ENCODE measurements around the gene CD37.
"Not testable (repeated sequence)": the region's sequence is repeated elsewhere in the genome, so short reads cannot be mapped to it uniquely, and the experiment has no call there.

Gene CD37

DNA sequence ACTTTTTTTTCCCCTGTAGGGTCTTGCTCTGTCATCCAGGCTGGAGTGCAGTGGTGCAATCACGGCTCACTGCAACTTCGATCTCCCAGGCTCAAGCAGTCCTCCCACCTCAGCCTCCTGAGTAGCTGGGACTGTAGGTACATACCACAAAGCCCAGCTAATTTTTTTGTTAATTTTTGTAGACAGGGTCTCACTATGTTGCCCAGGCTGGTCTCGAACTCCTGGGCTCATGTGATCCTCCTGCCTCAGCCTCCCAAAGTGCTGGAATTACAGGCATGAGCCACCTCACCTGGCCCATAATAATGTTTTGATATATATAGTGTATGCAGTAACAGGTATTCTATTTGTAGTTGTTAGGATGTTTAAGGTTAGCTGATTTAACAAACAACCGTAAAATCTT lies 4.0 kb upstream of the CD37 start:
- DNase-seq = not testable (repeated sequence)

- peak; percentile 15 for DNase-seq
Observed at GRCh38 chr19:49331616-49332055, 3.6 kb upstream of the CD37 start.

GRCh38 chr19:49332691-49333417 lies 2.4 kb upstream of the CD37 start:
- not testable (repeated sequence) for DNase-seq

DNA sequence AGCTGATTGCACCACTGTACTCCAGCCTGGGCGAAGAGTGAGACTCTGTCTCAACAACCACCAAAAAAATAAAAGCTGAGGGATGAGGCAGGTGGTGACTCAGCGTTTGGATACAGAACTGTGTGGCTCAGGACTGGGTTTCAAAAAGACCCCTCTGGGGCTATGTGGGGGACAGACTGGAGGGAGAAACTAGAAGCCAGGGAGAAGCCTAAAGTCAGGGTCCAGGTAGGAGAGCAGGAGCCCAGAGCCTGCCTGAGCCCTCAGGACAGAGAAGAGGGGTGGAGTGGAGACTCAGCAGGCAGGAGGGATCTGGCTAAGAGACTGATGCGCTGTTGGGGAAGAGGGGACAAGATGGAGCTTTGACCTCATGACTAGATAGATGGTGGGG lies 1.8 kb upstream of the CD37 start:
- no peak for DNase-seq

GRCh38 chr19:49333811-49334288 lies 1.4 kb upstream of the CD37 start:
- no peak for DNase-seq

GRCh38 chr19:49335784-49336481 lies 727 bp downstream of the CD37 start:
- no peak for DNase-seq

- DNase-seq = no peak
Observed at GRCh38 chr19:49336482-49337266, 1.5 kb downstream of the CD37 start.

DNA sequence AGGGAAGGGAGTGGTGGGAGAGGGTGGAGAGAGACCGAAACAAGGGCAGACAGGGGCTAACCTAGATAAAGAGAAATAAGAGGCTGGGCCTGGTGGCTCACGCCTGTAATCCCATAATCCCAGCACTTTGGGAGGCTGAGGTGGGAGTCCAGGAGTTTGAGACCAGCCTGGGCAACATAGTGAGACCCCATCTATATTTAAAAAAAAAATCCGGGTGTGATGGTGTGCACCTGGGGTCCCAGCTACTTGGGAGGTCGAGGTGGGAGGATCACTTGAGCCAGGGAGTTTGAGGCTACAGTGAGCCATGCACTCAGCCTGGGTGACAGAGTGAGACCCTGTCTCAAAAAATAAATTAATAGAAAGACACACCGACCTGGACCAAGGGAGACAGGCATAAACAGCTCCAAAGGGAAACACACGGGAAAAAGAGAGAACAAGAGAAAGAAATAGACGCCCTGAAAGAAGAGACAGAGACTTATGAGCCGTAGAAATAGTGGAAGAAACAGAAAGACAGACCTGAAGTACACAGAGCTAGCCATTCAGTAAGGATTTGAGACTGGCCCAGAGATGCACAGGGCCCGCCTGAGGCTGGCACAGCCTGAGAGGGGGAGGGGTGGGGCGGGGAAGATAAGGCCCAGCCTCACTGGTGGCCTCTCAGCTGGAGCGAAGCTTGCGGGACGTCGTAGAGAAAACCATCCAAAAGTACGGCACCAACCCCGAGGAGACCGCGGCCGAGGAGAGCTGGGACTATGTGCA lies 2.2 kb downstream of the CD37 start:
- DNase-seq = no peak

DNA sequence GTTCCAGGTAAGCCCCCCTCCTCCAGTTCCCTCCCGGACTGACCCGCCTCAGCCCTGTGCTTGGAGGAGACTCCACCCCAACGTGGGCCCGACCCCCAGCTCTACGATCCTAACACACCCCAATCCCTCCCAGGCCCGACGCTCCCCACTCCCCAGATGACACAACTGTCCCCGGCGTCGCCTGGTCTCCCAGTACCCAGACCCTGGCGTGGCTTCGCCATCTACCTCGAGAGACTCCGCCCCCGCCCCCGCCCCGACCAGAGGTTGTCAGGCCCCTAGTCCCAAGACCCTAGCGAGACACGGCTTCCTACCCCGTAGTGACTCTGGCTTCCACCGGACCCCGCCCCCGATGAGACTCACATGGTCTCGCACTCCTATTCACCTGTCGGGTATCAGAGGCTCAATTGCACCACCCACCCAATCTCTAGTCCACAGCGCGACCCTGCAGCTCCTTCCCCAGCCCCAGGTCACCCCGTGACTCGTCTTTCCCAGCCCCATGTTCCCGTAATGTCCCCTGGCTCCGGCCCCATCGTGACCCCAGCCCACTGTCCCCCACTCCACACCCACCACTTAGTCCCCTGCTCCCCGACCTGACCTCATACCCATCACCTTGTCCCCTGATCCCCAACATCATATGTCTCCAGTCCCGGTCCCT lies 2.9 kb downstream of the CD37 start:
- DNase-seq = no peak

DNA sequence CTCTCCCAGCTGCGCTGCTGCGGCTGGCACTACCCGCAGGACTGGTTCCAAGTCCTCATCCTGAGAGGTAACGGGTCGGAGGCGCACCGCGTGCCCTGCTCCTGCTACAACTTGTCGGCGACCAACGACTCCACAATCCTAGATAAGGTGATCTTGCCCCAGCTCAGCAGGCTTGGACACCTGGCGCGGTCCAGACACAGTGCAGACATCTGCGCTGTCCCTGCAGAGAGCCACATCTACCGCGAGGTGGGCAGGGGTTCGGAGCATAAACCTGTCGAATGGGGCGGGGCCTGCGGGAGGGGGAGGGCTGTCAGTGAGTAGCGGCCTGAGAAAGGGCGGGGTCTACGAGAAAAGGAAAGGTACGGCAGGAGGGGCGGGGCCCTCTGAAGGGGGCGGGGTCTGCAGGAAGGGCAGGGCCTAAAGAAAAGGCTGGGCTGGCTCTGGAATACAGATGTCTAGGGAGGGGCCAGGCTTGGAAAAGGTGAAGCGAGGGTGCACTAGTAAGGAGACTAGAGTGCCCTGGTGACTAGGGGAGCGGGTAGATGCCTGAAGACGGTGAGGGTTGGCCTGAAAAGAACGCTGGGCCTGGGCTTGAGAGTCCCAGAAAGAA lies 3.6 kb downstream of the CD37 start:
- DNase-seq = no peak

DNA sequence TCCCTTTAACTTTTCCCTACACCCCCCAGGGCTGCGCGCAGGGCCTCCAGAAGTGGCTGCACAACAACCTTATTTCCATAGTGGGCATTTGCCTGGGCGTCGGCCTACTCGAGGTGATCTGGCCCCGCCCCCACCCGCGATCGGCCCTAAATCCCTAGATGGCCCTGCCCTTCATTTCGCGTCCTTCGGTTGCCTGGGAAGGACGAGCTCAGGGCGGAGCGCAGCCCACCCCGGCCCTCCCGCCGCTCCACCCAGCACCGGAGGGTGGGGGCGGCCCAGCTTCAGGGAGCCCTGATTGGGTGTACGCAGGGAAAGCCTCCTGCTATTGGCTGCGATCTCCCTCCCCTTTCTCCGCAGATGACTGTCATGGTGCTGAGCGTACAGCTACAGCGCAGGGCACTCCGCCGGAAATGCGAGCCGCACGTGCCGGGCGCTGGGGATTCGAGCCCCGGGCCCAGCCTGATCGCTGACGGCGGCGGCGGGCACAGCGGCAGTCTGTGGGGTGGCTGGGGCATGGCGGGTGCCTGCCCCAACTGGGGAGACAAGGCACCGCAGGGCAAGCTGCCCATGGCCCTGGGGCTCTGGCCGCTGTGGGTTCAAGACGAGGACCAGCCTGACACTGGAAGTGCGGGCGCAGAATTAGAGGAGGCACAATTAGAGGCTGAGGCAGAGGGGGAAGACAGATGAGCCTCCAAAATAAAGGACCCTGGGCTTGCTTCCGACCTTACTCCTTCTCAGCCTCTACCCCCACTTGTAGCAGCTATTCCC lies 4.3 kb downstream of the CD37 start:
- DNase-seq = no peak

DNA sequence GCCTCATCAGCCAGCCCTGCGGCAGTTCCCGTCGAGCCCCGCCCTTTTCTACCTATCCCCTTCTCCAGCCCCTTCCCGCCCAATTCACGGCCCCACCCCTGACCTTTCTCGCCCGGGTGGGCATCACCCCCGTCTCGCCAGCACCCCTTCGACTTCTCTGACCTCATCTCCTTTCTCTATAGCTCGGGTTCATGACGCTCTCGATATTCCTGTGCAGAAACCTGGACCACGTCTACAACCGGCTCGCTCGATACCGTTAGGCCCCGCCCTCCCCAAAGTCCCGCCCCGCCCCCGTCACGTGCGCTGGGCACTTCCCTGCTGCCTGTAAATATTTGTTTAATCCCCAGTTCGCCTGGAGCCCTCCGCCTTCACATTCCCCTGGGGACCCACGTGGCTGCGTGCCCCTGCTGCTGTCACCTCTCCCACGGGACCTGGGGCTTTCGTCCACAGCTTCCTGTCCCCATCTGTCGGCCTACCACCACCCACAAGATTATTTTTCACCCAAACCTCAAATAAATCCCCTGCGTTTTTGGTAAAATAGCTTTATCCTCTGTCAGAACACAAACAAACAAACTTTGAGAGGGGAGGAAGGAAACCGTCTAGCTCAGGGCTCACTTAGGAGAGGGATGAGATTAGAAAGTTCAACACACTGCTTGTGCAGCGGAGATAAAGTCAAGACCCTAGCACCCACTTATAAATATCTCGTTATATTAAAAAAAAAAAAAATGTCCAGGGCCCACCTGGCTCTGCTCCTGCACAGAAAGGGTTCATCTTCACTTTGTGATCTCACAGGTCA lies 5.1 kb downstream of the CD37 start:
- no peak for DNase-seq

DNA sequence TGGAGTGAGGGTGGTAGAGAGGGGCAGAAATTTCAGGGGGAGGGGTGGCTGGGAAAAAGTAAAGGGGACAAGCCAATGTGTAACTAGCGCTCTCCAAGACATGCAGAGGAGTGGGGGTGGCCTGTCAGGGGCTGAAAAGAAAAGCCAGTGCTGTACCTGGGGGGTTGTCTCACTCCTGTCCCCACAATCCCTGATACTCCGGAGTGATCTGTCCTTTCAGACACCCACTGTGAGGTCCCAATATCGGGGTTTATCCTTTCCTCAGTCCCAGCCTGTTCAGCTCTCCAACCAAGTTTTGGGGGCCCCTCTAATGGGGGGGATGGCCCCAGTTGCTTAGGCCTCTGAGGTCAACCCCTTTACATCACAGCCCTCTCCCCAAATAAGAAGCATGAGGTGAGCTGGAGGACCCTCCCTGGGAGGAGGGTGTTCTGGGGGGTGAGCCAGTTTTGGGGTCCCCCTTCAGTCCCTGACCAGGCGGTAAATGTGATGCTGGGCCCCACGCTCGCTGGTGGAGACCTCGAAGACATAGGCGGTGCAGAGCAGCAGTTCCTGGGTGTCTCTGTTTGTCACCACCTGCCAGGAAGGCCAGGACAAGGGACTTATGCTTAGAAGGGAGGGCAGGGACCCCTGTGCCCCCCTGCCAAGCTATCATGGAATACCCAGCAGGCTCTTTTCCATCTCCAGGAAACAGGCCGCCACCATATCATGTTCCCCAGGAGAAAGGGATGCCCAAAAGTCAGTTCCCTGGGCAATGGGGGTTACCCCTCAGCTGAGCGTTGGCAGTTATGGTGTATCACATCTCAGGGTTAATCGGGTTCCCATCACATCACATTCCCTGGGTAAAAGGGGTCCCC lies 5.9 kb downstream of the CD37 start:
- DNase-seq = no peak

DNA sequence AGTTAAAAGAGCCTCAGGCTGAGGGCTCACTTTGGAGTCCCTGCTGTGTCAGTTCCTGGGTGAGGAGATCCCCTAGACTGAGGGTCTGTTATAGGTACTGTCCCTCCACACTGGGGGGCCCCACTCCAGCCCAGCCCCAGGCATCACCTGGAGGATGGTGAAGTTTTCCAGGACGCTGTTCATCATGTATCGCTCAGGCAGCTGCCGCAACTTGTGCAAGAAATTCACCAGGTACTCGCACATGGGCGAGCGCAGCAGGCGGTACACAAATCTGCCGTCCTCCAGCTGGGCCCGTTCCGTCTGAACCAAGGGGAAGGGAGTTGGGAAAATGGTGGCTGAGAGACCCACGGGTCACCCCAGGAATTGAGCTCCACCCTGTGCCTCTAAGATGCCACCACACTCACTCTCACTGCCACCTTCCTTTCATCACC lies 7.1 kb downstream of the CD37 start:
- no peak for DNase-seq

DNA sequence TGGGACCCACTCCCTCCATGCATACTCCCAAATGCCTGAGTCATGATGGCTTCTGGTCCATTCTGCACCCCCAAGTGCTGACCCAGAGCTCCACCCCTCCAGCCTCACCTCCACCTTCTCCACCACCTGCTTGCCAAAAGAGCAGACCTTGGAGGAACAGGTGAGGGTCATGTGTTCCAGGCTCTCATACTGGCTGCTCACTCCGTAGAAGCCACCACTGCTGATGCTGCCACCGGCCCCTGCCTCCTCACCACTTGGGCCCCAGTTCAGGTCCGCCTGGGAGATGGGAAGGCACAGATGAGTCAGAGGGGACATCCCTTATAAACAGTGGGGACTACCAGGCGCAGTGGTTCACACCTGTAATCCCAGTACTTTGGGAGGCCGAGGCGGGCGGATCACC lies 7.9 kb downstream of the CD37 start:
- DNase-seq = no peak

DNA sequence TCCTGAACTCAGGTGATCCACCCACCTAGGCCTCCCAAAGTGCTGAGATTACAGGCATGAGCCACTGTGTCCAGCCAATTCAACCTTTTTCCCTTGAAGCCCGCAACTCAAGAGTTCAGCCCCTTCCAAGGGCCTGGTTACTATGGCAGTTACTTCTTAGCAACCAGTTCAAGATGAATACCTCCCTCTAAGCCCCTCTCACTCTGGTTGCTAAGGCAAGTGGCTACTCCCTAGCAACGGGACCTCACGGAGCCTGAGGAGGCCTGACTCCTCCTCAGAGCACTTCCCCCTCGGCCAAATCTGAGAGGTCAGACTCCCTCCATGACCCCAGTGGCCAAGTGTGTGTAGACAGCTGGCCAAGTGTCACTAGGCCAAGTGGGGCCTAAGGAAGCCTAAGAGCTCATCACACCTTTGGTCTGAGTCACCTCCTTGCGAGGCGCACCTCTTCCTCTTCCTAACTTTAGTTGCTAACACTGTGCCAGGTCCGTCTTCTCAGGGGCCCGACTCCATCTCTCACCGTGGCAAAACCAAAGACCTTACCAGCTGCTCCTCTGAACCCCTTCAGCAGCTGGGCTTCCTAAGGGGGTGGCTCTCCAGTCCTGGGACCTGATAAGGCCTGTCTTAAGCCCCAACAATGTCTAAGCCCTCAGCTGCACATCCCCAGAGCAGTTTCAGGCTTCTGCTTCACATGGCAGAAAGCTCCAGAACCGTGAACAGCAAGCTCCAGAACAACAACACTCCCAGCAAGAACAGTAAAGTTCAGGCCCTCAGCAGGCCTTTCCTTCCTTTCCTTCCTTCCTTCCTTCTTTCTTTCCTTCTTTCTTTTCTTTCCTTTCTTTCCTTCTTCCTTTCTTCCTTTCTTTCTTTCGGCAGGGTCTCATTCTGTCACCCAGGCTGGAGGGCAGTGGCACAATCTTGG lies 9.6 kb downstream of the CD37 start:
- DNase-seq = no peak

- DNase-seq = no peak
Observed at GRCh38 chr19:49347191-49347590, 12.0 kb downstream of the CD37 start.

DNA sequence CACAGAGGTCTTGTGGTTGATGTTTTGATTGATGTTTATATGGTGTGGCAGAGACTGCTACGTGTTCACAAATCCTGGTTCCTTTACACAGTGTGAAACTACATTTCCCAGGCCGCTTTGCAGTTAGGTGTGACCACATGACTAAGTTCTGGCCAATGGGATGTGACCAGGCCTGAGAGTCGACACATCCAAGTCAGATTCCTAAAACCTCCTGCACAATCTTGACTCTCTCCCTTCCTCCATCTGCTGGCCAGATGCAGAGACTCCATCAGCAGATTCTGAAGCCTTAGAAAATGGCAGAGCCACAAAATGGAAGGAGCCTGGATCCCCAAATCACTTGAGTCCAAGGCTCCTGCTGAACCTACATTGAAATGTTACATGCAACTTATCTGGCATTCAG lies 12.6 kb downstream of the CD37 start:
- no peak for DNase-seq
